K562 (cell line): Measurements from ENCODE around the gene TMEM107. TPM values are rescaled to one million over a fixed set of nuclear protein-coding genes. Genes with fewer than 3 reads are reported as not detected.

Experiments
- ATAC-seq: fragments of 200-7000 bp; cut with Tn5 transposase; 3 replicates; pipeline ENCODE4 v1.9.1; 2020; ENCODE audit warnings: moderate library complexity
- BruUV-seq: library from RNA; stranded (reverse); fragments of 400-500 nt; replicated peaks from 2 replicates; lab custom pipeline; 2021; lab: Mats Ljungman, UMichigan
- CTCF ChIA-PET: fragments of 300-600 bp; formaldehyde crosslinking; extraction: SDS; loops from one replicate; lab custom pipeline; 2021; ENCODE audit warnings: low intra/inter-chr PET ratio; lab: Yijun Ruan, JAX
- POLR2A ChIA-PET: fragments of 300-600, 350-650 bp; sonication (Branson Sonifier 250); formaldehyde crosslinking; extraction: SDS; loops from one replicate; lab custom pipeline; 2021; ENCODE audit warnings: antibody characterized with exemption, inconsistent platforms; lab: Yijun Ruan, JAX
- DNase-seq, 4 experiments: peaks; one replicate each; pipeline versions ENCODE4 v3.0.0 to v3.0.0-alpha.2; 2011 to 2018; ENCODE audit warnings: low spot score in 3 of 4, mixed read lengths in 3 of 4; ENCODE audit errors: extremely low read depth in 1 of 4
- FAIRE-seq: peaks from 2 replicates; lab custom pipeline; 2011; peaks lifted over from hg19 to GRCh38; lab: Jason Lieb, UNC
- H2AFZ ChIP-seq: 2 replicates; pipeline ENCODE4 v1.6.0; 2011; ENCODE audit warnings: low read depth, low read length, control low read depth, inconsistent platforms
- H3K27ac ChIP-seq: fragments of 200-600 bp; 3 replicates; pipeline ENCODE4 v1.8.0; 2011; ENCODE audit warnings: low read depth, mild to moderate bottlenecking, control low read depth, inconsistent platforms, low read length, moderate library complexity, mixed read lengths; ENCODE audit errors: extremely low read depth
- H3K27me3 ChIP-seq, 2 experiments: fragments of 300-600 bp in 1 of 2; 2 replicates in 1 of 2; 3 replicates in 1 of 2; pipeline versions ENCODE4 v1.6.0 to v1.8.0; 2011; ENCODE audit warnings: inconsistent platforms in 2 of 2, low read length in 2 of 2, mild to moderate bottlenecking in 1 of 2, mixed read lengths in 1 of 2, moderate library complexity in 1 of 2; ENCODE audit not compliant: control insufficient read depth in 2 of 2, insufficient read depth in 2 of 2
- H3K36me3 ChIP-seq: fragments of 300-600 bp; 3 replicates; pipeline ENCODE4 v1.8.0; 2011; ENCODE audit warnings: mild to moderate bottlenecking, low read length, inconsistent platforms; ENCODE audit not compliant: control insufficient read depth, insufficient read depth
- H3K4me1 ChIP-seq, 2 experiments: fragments of 200-600 bp in 1 of 2; replicated peaks in 1 of 2; 2 replicates in 1 of 2; 3 replicates in 1 of 2; pipeline versions ENCODE4 v1.5.1 to v1.8.0; 2011; ENCODE audit warnings: inconsistent platforms in 2 of 2, low read length in 2 of 2, mild to moderate bottlenecking in 1 of 2, mixed read lengths in 1 of 2, moderate library complexity in 1 of 2; ENCODE audit not compliant: control insufficient read depth in 2 of 2, insufficient read depth in 2 of 2
- H3K4me2 ChIP-seq: 2 replicates; pipeline ENCODE4 v1.6.1; 2011; ENCODE audit warnings: low read length, control low read depth, inconsistent platforms, mixed read lengths; ENCODE audit not compliant: insufficient read depth
- H3K4me3 ChIP-seq: fragments of 200-600 bp; sonication (generic), shearing (Covaris generic); 2 replicates; pipeline ENCODE4 v1.5.1; 2016; ENCODE audit warnings: control low read depth, inconsistent platforms
- H3K79me2 ChIP-seq: fragments of 200-600 bp; 3 replicates; pipeline ENCODE4 v1.8.0; 2011; ENCODE audit warnings: low read length, inconsistent platforms; ENCODE audit not compliant: control insufficient read depth, insufficient read depth
- H3K9ac ChIP-seq, 2 experiments: 2 replicates each; pipeline versions ENCODE4 v1.6.0 to v1.6.1; 2011; ENCODE audit warnings: low read depth in 2 of 2, low read length in 2 of 2, control low read depth in 1 of 2, inconsistent platforms in 1 of 2, mild to moderate bottlenecking in 1 of 2, mixed read lengths in 1 of 2; ENCODE audit not compliant: insufficient read depth in 1 of 2
- H3K9me1 ChIP-seq: one replicate; pipeline ENCODE4 v1.6.0; 2011; ENCODE audit warnings: inconsistent platforms, mild to moderate bottlenecking, low read length, moderate library complexity; ENCODE audit not compliant: control insufficient read depth, insufficient read depth
- H3K9me3 ChIP-seq: replicated peaks from 2 replicates; pipeline ENCODE4 v1.5.1; 2011; ENCODE audit warnings: low read depth, low read length, inconsistent platforms; ENCODE audit not compliant: control insufficient read depth, insufficient read depth
- H4K20me1 ChIP-seq: replicated peaks from 2 replicates; pipeline ENCODE4 v1.6.1; 2011; ENCODE audit warnings: low read length, inconsistent platforms, mixed read lengths; ENCODE audit not compliant: control insufficient read depth, insufficient read depth
- ZBTB7A ChIP-seq: IDR thresholded peaks from 2 replicates; pipeline ENCODE4 v1.6.1; 2011; ENCODE audit warnings: low read depth, mild to moderate bottlenecking, low read length, moderate library complexity, borderline replicate concordance; ENCODE audit not compliant: control insufficient read depth
- WGBS: fragments of 100-300 bp; shearing (Covaris generic); methylation state at CpG from one replicate; pipeline ENCODE4 v1.1.6; 2016; ENCODE audit warnings: low coverage, mixed read lengths; ENCODE audit not compliant: insufficient coverage; ENCODE audit errors: missing lambda C conversion rate; 5-methylcytosine and 5-hydroxymethylcytosine counted together
- in situ Hi-C: fragments of 300-500 bp; cut with MboI; formaldehyde crosslinking; loops from 4 replicates; pipeline ENCODE4 v1.15.0; 2018; ENCODE audit warnings: inconsistent platforms, mixed read lengths
- intact Hi-C: fragments of 100-400 bp; cut with micrococcal nuclease; formaldehyde crosslinking; loops from 2 replicates; pipeline ENCODE4 v1.14.2; 2022
- polyA plus RNA-seq, 8 experiments: library from polyadenylated mRNA; depleted of rRNA in 4 of 8; stranded (reverse) in 5 of 8; unstranded in 3 of 8; fragments of >200 nt; fragmentation: Nextera tagmentation in 2 of 8; fragmentation: Illumina TruSeq in 1 of 8; extraction: Ambion mirVana in 2 of 8; extraction: Trizol in 1 of 8; gene quantifications; 2 replicates each; pipeline versions ENCODE4 v1.2.1 to v1.2.3, GENCODE V29; 2011 to 2014; ENCODE audit warnings: inconsistent platforms in 1 of 8, missing spikeins in 1 of 8
- total RNA-seq, 7 experiments: library from RNA; depleted of rRNA in 6 of 7; stranded (reverse); fragments of >200 nt in 6 of 7; fragmentation: Illumina TruSeq in 2 of 7; extraction: Trizol in 2 of 7; gene quantifications; 2 replicates each; pipeline versions ENCODE4 v1.2.1 to v1.2.3, GENCODE V29; 2011 to 2021; ENCODE audit warnings: low replicate concordance in 1 of 7
- TF ChIP-seq, protein P1 (sequence below): fragments of 450-650 bp; formaldehyde crosslinking; IDR thresholded peaks from 2 replicates; pipeline ENCODE4 v1.4.0; 2020; ENCODE audit warnings: mild to moderate bottlenecking, moderate library complexity

Gene TMEM107
- total and polyA plus RNA-seq, 9 of the 15 experiments (the other 6 are each of a cell fraction or from before 2014, with no cell fraction given) = 7.1 to 26.2 (median 16.9) TPM

DNA sequence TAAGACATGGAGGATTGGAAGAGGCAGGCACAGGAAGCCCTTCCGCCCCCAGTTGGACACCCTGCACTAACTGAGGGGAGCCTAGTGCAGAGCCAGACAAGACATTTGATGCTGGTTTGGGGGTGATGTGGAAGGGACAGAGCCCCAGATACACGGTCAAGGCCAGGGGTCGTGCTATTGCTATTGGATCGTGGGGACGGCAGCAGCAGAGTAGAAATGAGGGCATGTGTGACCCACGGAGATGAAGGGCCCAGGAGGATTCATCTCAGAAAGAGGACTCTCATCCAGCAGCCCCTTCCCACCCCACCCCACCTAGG is 11.4 kb downstream of the TMEM107 start:
- H3K79me2 ChIP-seq = peaks cover 25% of the 10 kb centered on the region
- ATAC-seq = no peak
- 39% methylated on average over 6 of the region's 6 CpGs for WGBS
- no peaks in the 10 kb centered on the region for H3K9me3 ChIP-seq
- 0 out of 2 replicates have a peak, but pooled peaks cover 12% of the 10 kb centered on the region for H4K20me1 ChIP-seq
- peak; percentile 4; the same call in 1 of the 2 replicates for TF ChIP-seq ZBTB7A
- TF ChIP-seq, protein P1, sequence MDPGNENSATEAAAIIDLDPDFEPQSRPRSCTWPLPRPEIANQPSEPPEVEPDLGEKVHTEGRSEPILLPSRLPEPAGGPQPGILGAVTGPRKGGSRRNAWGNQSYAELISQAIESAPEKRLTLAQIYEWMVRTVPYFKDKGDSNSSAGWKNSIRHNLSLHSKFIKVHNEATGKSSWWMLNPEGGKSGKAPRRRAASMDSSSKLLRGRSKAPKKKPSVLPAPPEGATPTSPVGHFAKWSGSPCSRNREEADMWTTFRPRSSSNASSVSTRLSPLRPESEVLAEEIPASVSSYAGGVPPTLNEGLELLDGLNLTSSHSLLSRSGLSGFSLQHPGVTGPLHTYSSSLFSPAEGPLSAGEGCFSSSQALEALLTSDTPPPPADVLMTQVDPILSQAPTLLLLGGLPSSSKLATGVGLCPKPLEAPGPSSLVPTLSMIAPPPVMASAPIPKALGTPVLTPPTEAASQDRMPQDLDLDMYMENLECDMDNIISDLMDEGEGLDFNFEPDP (CRISPR knock-in tag) = no peak
- TF ChIP-seq, all 486 proteins: peak for 1
- ChIA-PET POLR2A (interaction anchor here (0.6 to 1.8 kb wide), 4 partner anchors 8 to 57 kb away, joined by 3 to 31 read pairs (median 3); no protein-coding TSS in a partner anchor), CTCF (no interaction called here)
- Histone ChIP-seq H3K27ac (peak overlapping the region; percentile 87), H3K9me1 (peaks cover 5% of the 10 kb centered on the region), H3K4me3 (no peak overlapping the region), H3K9ac (peak overlapping the region; percentile 45 to 91; a peak in 3 of 4 replicates), H3K4me2 (peak overlapping the region; percentile 59), H2AFZ (peak overlapping the region; percentile 81), H3K36me3 (peaks cover 19% of the 10 kb centered on the region; the same call in 2 of the 3 replicates), H3K27me3 (no peaks in the 10 kb centered on the region), H3K4me1 (peaks cover 29 to 41% of the 10 kb centered on the region in 2 experiments)
- intact Hi-C loops = no loop called here
- in situ Hi-C loops = no loop called here
- BruUV-seq = TSS peak; percentile 79
- no peak for FAIRE-seq
- no peak for DNase-seq
